Measurements from ENCODE around the gene ST7. TPM values are rescaled to one million over a fixed set of nuclear protein-coding genes. Genes with fewer than 3 reads are reported as not detected.

Gene ST7
- total RNA-seq, 1 donor from 2014 or later: 6.2 TPM

GRCh38 chr7:117087639-117088396, 134.5 kb downstream of the ST7 start:
- intact Hi-C loops (cut with micrococcal nuclease): no loop called here

- intact Hi-C loops (cut with micrococcal nuclease): no loop called here
These were observed 135.4 kb downstream of the ST7 start for GRCh38 chr7:117088623-117089194.

GRCh38 chr7:117090791-117091190, 137.5 kb downstream of the ST7 start:
- intact Hi-C loops (cut with micrococcal nuclease): no loop called here

GRCh38 chr7:117091721-117092120, 138.4 kb downstream of the ST7 start:
- intact Hi-C loops (cut with micrococcal nuclease): no loop called here

DNA sequence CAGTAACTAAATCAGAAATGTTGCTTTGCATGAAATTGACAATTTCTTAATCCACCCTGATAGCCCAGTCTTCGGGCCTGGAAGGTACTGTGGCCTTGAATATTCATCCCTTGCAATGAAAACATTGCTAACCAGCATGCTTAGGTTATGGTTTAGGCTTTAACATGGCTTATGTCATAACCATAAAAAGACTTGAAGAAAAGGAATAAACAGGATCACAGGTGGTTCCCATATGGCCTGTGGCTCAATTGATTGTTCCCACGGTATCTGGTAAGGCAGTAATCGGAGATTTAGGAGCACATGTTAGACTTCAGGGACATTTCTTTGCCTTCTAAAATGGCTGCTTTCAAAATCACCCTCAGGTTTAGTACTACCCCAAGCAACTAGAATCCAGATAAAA, 139.5 kb downstream of the ST7 start:
- intact Hi-C loops (cut with micrococcal nuclease): no loop called here

GRCh38 chr7:117094457-117094856, 141.2 kb downstream of the ST7 start:
- intact Hi-C loops (cut with micrococcal nuclease): no loop called here

GRCh38 chr7:117095055-117095454, 141.8 kb downstream of the ST7 start:
- intact Hi-C loops (cut with micrococcal nuclease): no loop called here

DNA sequence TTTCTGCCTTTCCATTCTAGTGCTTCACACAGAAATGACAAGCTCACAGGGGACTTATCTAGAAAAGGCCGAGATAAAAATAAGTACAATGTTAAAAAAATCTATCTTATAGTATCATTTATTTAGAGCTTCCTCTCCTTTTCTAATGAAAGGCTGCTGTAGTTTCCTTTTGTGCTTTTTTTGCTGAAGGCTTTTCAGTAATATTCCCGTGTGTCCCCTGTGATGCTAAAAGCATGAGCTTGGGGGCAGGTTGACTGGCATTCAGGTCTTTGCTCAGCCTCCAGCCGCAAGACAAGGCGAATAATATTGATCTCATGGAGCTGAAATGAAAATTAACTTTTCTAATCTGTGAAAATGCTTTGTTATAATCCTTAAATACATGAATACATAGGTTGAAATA, 143.0 kb downstream of the ST7 start:
- intact Hi-C loops (cut with micrococcal nuclease): no loop called here

DNA sequence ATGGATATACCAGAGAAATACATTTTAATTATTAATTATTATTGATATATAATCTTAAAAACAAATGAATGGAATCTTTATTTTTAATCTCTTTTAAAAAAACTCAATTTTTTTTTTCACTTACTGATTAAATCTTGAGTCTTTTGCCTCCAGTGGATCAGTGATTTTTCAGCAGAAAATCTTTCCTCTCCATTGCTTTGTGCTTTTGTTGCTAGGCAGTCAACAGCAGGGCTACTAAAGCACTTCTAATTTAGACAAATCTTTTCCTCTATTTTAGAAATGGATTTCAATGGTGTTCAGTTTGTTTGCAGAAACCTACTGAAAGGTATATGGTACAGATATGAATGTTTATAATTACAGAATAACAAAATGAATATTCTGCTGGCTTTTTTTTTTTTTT, 143.6 kb downstream of the ST7 start:
- intact Hi-C loops (cut with micrococcal nuclease): no loop called here

- intact Hi-C loops (cut with micrococcal nuclease): no loop called here
These were observed 144.6 kb downstream of the ST7 start for GRCh38 chr7:117097860-117098259.

- intact Hi-C loops (cut with micrococcal nuclease): no loop called here
These were observed 145.2 kb downstream of the ST7 start for GRCh38 chr7:117098457-117098856.

DNA sequence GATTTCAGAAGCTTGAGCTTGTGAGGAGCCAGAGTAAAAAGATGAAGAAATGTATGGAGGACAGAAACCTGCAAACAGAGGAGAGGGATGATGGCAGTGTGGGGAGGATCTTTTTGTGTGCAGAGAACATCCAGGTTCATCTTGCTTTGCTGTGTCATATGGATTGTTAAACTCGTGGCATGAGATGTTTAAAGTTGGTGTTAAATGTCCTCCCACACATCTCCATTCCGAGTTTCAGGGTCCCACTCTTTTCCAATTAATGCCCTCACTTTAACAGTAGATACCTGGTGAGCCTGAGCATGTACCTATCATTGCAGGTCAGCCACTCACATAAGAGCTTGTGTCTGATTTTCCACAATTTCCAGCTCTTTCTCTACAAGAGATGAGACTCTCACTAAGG, 147.7 kb downstream of the ST7 start:
- intact Hi-C loops (cut with micrococcal nuclease): no loop called here

DNA sequence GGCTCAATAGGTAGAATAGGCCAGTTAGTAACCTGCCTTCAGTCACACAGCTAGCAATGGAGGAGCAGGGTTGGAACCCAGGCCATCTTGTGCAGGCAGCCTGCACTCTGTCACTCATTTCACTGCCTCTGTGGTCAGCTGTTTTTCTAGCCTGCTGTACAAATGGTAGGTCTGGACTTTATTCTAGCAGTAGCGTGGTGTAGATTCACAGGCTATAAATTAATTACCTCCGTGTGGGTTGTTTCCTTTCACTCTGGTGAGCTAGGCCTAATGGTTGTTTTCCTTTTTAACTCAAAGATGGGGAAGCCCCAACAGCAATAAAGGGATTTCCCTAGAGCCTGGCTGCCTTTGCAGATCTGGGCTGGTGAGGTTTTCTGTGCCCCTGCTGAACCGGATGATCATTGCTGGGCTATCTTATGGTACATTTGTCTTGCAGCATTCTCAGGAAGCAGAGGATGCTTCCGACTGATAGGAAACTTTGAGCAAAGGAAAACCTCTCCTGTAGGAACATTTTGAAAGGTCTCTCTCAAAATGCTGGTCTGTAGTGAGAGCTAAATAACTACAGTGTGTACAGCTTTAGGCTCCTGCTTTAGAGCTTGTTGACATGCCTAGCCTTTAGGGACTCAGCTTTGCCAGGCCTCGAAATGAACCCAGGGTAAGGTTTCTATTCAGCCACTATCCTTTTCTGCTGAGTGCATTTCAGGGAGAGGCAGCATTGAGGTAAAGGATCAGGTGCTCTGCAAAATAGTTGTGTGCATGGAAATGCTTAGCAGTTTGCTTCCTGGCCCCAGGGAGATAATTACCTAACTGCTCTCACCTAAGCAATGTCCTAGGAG, 157.4 kb downstream of the ST7 start:
- intact Hi-C loops (cut with micrococcal nuclease): no loop called here

GRCh38 chr7:117111535-117111934, 158.2 kb downstream of the ST7 start:
- intact Hi-C loops (cut with micrococcal nuclease): no loop called here

GRCh38 chr7:117112640-117113039, 159.3 kb downstream of the ST7 start:
- intact Hi-C loops (cut with micrococcal nuclease): no loop called here

DNA sequence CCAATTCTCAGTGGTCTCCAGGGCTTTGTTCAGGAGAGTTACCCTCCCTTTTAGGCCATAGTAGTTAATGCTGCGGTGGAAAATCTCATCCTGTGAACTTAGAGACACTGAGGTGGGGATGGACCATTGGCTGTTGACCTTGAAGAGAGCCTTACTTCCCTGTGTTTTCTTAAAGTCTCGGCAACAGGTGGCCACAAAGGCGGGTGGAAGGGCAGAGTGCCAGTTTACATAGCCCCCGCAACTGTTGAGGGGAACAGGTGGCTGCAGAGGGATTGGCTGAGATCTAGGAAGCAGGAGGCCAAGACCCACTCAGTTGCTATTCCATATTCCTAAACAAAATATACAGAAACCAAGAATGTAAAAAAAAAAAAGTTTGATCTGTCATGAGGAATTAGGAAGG, 160.6 kb downstream of the ST7 start:
- intact Hi-C loops (cut with micrococcal nuclease): no loop called here

- intact Hi-C loops (cut with micrococcal nuclease): no loop called here
These were observed 161.0 kb downstream of the ST7 start for GRCh38 chr7:117114272-117114671.

DNA sequence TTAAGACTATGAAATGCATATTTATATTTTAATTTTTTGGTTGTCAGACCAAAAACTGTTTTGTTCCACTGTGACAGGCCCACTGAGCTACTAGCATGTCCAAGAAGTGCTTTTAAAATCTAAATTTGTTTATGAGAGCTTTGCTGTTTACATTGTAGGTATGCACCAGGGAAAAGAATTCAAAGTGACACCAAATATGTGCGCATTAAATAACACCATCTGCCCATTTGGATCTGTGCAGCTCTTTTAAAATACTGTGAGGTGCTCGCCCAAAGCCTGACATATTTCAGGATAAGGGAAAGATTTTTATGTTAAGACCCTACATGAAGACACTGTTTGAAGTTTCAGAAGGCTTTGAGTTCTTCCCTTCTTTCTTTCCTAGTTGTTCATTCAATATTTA, 162.9 kb downstream of the ST7 start:
- intact Hi-C loops (cut with micrococcal nuclease): no loop called here

GRCh38 chr7:117117172-117117571, 163.9 kb downstream of the ST7 start:
- intact Hi-C loops (cut with micrococcal nuclease): no loop called here

GRCh38 chr7:117118579-117119180, 165.4 kb downstream of the ST7 start:
- intact Hi-C loops (cut with micrococcal nuclease): loop anchor here (1.0 kb wide), 2 partner anchors 133 to 188 kb away; no protein-coding TSS in a partner anchor

GRCh38 chr7:117119192-117119924, 166.1 kb downstream of the ST7 start:
- intact Hi-C loops (cut with micrococcal nuclease): loop anchor here (1.0 kb wide), 2 partner anchors 134 to 189 kb away; no protein-coding TSS in a partner anchor

Measured in T-helper 2 cell treated with Interferon-gamma antibody and Interleukin-4, amounts not matched to agents 100 ng/mL and 5 ng/mL, for 36 hours (primary cell).